ENCODE measurements around the gene ZDHHC14. TPM values are rescaled to one million over a fixed set of nuclear protein-coding genes. Genes with fewer than 3 reads are reported as not detected.

ZDHHC14 gene
- total and polyA plus RNA-seq, 4 donors: 4.3 to 18.3 (median 8.9) TPM

GRCh38 chr6:157602521-157603295 lies 221.7 kb downstream of the ZDHHC14 start:
- Histone ChIP-seq H3K9me3 (ENCODE audit: control insufficient read depth in 4 of 4, insufficient read depth in 3 of 4, low read length in 3 of 4) (peaks cover 0 to 2% (median 0%) of the 10 kb centered on the region in 4 donors), H3K4me1 (ENCODE audit: control insufficient read depth in 5 of 5, insufficient read depth in 5 of 5, low read length in 5 of 5) (peaks cover 0 to 24% (median 8%) of the 10 kb centered on the region in 5 donors), H3K4me3 (no peak overlapping the region), H3K9ac (ENCODE audit: insufficient read depth in 1 of 2, low read length in 2 of 2) (no peak overlapping the region), H3K27ac (ENCODE audit: low read depth in 1 of 2, low read length in 1 of 2) (no peak overlapping the region), H3K27me3 (ENCODE audit: control insufficient read depth in 3 of 3, insufficient read depth in 3 of 3, low read length in 2 of 3) (no peaks in the 10 kb centered on the region), H3K36me3 (ENCODE audit: control insufficient read depth in 4 of 4, insufficient read depth in 4 of 4, low read length in 4 of 4) (peaks cover 0 to 2% (median 0%) of the 10 kb centered on the region in 4 donors)
- no peak for TF ChIP-seq CTCF (IDR thresholded peaks at IDR 0.05; ENCODE audit: control extremely low read depth, extremely low read depth)
- ATAC-seq (ENCODE audit: insufficient read depth, low FRiP score): peak; percentile 51
- DNase-seq: peak in 2 of 3 donors; percentile 49 to 62
- WGBS, 2 donors: 83 to 91% methylated on average over 17 to 18 of the region's 18 CpGs

- H3K4me1 ChIP-seq (ENCODE audit: control insufficient read depth in 5 of 5, insufficient read depth in 5 of 5, low read length in 5 of 5): peaks cover 0 to 22% (median 8%) of the 10 kb centered on the region in 5 donors
- no peak overlapping the region for H3K27ac ChIP-seq (ENCODE audit: low read depth in 1 of 2, low read length in 1 of 2)
- peaks cover 0 to 2% (median 0%) of the 10 kb centered on the region in 4 donors for H3K9me3 ChIP-seq (ENCODE audit: control insufficient read depth in 4 of 4, insufficient read depth in 3 of 4, low read length in 3 of 4)
- no peaks in the 10 kb centered on the region for H3K27me3 ChIP-seq (ENCODE audit: control insufficient read depth in 3 of 3, insufficient read depth in 3 of 3, low read length in 2 of 3)
- no peak overlapping the region for H3K9ac ChIP-seq (ENCODE audit: insufficient read depth in 1 of 2, low read length in 2 of 2)
- 70 to 88% methylated on average over 13 of the region's 13 CpGs for WGBS, 2 donors
- peaks cover 0 to 2% (median 0%) of the 10 kb centered on the region in 4 donors for H3K36me3 ChIP-seq (ENCODE audit: control insufficient read depth in 4 of 4, insufficient read depth in 4 of 4, low read length in 4 of 4)
- H3K4me3 ChIP-seq: no peak overlapping the region
- DNase-seq (peak in 1 of 3 donors; percentile 51), ATAC-seq (ENCODE audit: insufficient read depth, low FRiP score) (peak; percentile 13)
- TF ChIP-seq CTCF (IDR thresholded peaks at IDR 0.05; ENCODE audit: control extremely low read depth, extremely low read depth): no peak
These were observed 222.4 kb downstream of the ZDHHC14 start for GRCh38 chr6:157603314-157603940.

GRCh38 chr6:157603971-157604370 lies 223.0 kb downstream of the ZDHHC14 start:
- H3K9me3 ChIP-seq (ENCODE audit: control insufficient read depth in 4 of 4, insufficient read depth in 3 of 4, low read length in 3 of 4): peaks cover 0 to 2% (median 0%) of the 10 kb centered on the region in 4 donors
- peaks cover 0 to 22% (median 8%) of the 10 kb centered on the region in 5 donors for H3K4me1 ChIP-seq (ENCODE audit: control insufficient read depth in 5 of 5, insufficient read depth in 5 of 5, low read length in 5 of 5)
- no peak overlapping the region for H3K4me3 ChIP-seq
- no peak for ATAC-seq (ENCODE audit: insufficient read depth, low FRiP score)
- H3K36me3 ChIP-seq (ENCODE audit: control insufficient read depth in 4 of 4, insufficient read depth in 4 of 4, low read length in 4 of 4): peaks cover 0 to 2% (median 0%) of the 10 kb centered on the region in 4 donors
- WGBS, 2 donors: 97 to 99% methylated on average over 5 of the region's 5 CpGs
- DNase-seq: no peak
- H3K9ac ChIP-seq (ENCODE audit: insufficient read depth in 1 of 2, low read length in 2 of 2): no peak overlapping the region
- H3K27ac ChIP-seq (ENCODE audit: low read depth in 1 of 2, low read length in 1 of 2): no peak overlapping the region
- no peaks in the 10 kb centered on the region for H3K27me3 ChIP-seq (ENCODE audit: control insufficient read depth in 3 of 3, insufficient read depth in 3 of 3, low read length in 2 of 3)
- no peak for TF ChIP-seq CTCF (IDR thresholded peaks at IDR 0.05; ENCODE audit: control extremely low read depth, extremely low read depth)

All from lung (tissue), 12 donors.